ENCODE results near the gene ERC2. TPM values are rescaled to one million over a fixed set of nuclear protein-coding genes. Genes with fewer than 3 reads are reported as not detected.

ERC2 gene
- polyA plus RNA-seq, 3 donors: not detected

DNA sequence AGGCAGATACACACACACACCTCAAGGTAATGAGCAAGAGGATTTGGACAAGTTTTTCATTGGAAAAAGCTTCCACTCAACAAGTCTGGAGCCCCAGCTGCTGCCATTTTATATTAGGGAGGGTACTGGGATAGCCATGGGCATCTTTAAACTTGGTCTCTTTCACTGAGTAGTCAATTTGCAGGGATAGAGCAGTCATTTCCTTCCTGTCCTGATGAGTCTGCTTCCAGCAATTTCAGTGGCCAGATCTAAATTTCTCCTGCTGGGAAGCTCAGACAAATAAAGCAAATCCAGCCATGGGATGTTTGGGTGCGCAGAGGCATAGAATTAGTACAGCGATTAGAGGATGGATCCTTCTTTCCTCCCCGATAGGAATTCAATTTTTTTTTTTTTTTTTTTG, 874 bp upstream of the ERC2 start:
- H3K4me1 ChIP-seq (ENCODE audit: control insufficient read depth in 1 of 2, insufficient read depth in 2 of 2, low read length in 2 of 2): no peaks in the 10 kb centered on the region
- H3K79me2 ChIP-seq (ENCODE audit: insufficient read depth, low read length): no peaks in the 10 kb centered on the region
- H3K4me3 ChIP-seq (replicated peaks in 1 of 3; ENCODE audit: low read depth in 2 of 3, low read length in 3 of 3): no peak overlapping the region
- peaks cover 60 to 62% of the 10 kb centered on the region in 2 donors for H3K27me3 ChIP-seq (ENCODE audit: control insufficient read depth in 2 of 2, insufficient read depth in 2 of 2, low read length in 2 of 2)
- no peaks in the 10 kb centered on the region for H3K36me3 ChIP-seq (replicated peaks in 1 of 2; ENCODE audit: control insufficient read depth in 1 of 2, insufficient read depth in 2 of 2, low read length in 2 of 2)
- H3K27ac Mint-ChIP-seq: no peak overlapping the region
- H2AFZ ChIP-seq (ENCODE audit: insufficient read depth, low read depth, low read length, poor library complexity, severe bottlenecking): no peak overlapping the region
- H3K27ac ChIP-seq (ENCODE audit: low read depth in 1 of 2, low read length in 2 of 2): no peak overlapping the region
- peaks cover 3% of the 10 kb centered on the region for H3K4me1 Mint-ChIP-seq
- intact Hi-C loops (cut with micrococcal nuclease): no loop called here
- H3K9ac ChIP-seq (ENCODE audit: insufficient read depth, low read length, poor library complexity, severe bottlenecking): no peak overlapping the region
- H3K4me3 Mint-ChIP-seq: peak overlapping the region in 1 of 2 donors; percentile 73
- H3K36me3 Mint-ChIP-seq: peaks cover 0 to 2% of the 10 kb centered on the region in 2 donors
- DNase-seq: no peak
- no peaks in the 10 kb centered on the region for H4K20me1 ChIP-seq (ENCODE audit: insufficient read depth, low read length)
- no peak overlapping the region for H3K4me2 ChIP-seq (replicated peaks; ENCODE audit: extremely low read depth, low read length, poor library complexity, severe bottlenecking)
- peaks cover 0 to 22% of the 10 kb centered on the region in 2 donors for H3K9me3 ChIP-seq (replicated peaks in 1 of 2; ENCODE audit: control insufficient read depth in 1 of 2, insufficient read depth in 1 of 2, low read length in 2 of 2)
- WGBS (ENCODE audit: insufficient coverage): no CpG with 5 or more reads among the region's 3 CpGs
- H3K9me3 Mint-ChIP-seq: peaks cover 0 to 16% (median 4%) of the 10 kb centered on the region in 7 donors
- TF ChIP-seq CTCF (IDR thresholded peaks at IDR 0.05): no peak
- peaks cover 49 to 69% (median 57%) of the 10 kb centered on the region in 3 donors for H3K27me3 Mint-ChIP-seq (ENCODE audit: low read depth in 3 of 3)

GRCh38 chr3:56467801-56468183, 475 bp downstream of the ERC2 start:
- Histone ChIP-seq H3K4me1 (ENCODE audit: control insufficient read depth in 1 of 2, insufficient read depth in 2 of 2, low read length in 2 of 2) (no peaks in the 10 kb centered on the region), H4K20me1 (ENCODE audit: insufficient read depth, low read length) (no peaks in the 10 kb centered on the region), H3K9ac (ENCODE audit: insufficient read depth, low read length, poor library complexity, severe bottlenecking) (no peak overlapping the region), H3K36me3 (replicated peaks in 1 of 2; ENCODE audit: control insufficient read depth in 1 of 2, insufficient read depth in 2 of 2, low read length in 2 of 2) (no peaks in the 10 kb centered on the region), H3K4me3 (replicated peaks in 1 of 3; ENCODE audit: low read depth in 2 of 3, low read length in 3 of 3) (no peak overlapping the region), H3K27me3 (ENCODE audit: control insufficient read depth in 2 of 2, insufficient read depth in 2 of 2, low read length in 2 of 2) (peaks cover 61 to 62% of the 10 kb centered on the region in 2 donors), H2AFZ (ENCODE audit: insufficient read depth, low read depth, low read length, poor library complexity, severe bottlenecking) (no peak overlapping the region), H3K27ac (ENCODE audit: low read depth in 1 of 2, low read length in 2 of 2) (no peak overlapping the region), H3K4me2 (replicated peaks; ENCODE audit: extremely low read depth, low read length, poor library complexity, severe bottlenecking) (no peak overlapping the region), H3K79me2 (ENCODE audit: insufficient read depth, low read length) (no peaks in the 10 kb centered on the region), H3K9me3 (replicated peaks in 1 of 2; ENCODE audit: control insufficient read depth in 1 of 2, insufficient read depth in 1 of 2, low read length in 2 of 2) (peaks cover 0 to 22% of the 10 kb centered on the region in 2 donors)
- peaks cover 50 to 70% (median 62%) of the 10 kb centered on the region in 3 donors for H3K27me3 Mint-ChIP-seq (ENCODE audit: low read depth in 3 of 3)
- WGBS (ENCODE audit: insufficient coverage): 0% methylated on average over 13 of the region's 28 CpGs
- intact Hi-C loops (cut with micrococcal nuclease): no loop called here
- H3K4me3 Mint-ChIP-seq: peak overlapping the region in 1 of 2 donors; percentile 70
- no peak overlapping the region for H3K27ac Mint-ChIP-seq
- no peak for DNase-seq
- H3K36me3 Mint-ChIP-seq: peaks cover 0 to 2% of the 10 kb centered on the region in 2 donors
- peaks cover 0 to 16% (median 4%) of the 10 kb centered on the region in 7 donors for H3K9me3 Mint-ChIP-seq
- TF ChIP-seq CTCF (IDR thresholded peaks at IDR 0.05): no peak
- H3K4me1 Mint-ChIP-seq: peaks cover 3% of the 10 kb centered on the region

Data from CD14-positive monocyte (primary cell).